Left ventricle myocardium superior (tissue), 1 donor: ENCODE measurements around the gene CCDC74A. TPM values are rescaled to one million over a fixed set of nuclear protein-coding genes. Genes with fewer than 3 reads are reported as not detected.
"Not testable (repeated sequence)": the region's sequence is repeated elsewhere in the genome, so short reads cannot be mapped to it uniquely, and the experiment has no call there.

ENCODE experiments used
- ATAC-seq: fragments of 200-7000 bp; cut with Tn5 transposase; one replicate; pipeline ENCODE4 v1.9.1; 2020; ENCODE audit warnings: mild to moderate bottlenecking, moderate library complexity
- DNase-seq: peaks from one replicate; pipeline ENCODE4 v3.0.0-alpha.2; 2020
- intact Hi-C: fragments of 100-400 bp; cut with micrococcal nuclease; formaldehyde crosslinking; loops from one replicate; pipeline ENCODE4 v1.11.0; 2022
- long read RNA-seq: library from polyadenylated mRNA; unstranded; transcript quantifications from one replicate; pipeline ENCODE4 v2.0.0, GENCODE V29; 2021
- total RNA-seq: library from RNA; stranded (reverse); fragmentation: NEBNext Ultra II Directional; extraction: Animal tissue kit (Norgen Biotek cat#: 25700); gene quantifications from one replicate; pipeline ENCODE4 v1.2.1, GENCODE V29; 2021
- donor health status: DM: no; HTN: yes; CAD: no; lungs with severe emphysema.

Gene CCDC74A
- 1.0 TPM for total RNA-seq
- long read RNA-seq, partial matches to known transcripts, result 0 of 2 reads
- long read RNA-seq, other reads (novel, unspliced or antisense), result 1 of 2 reads

- intact Hi-C loops, result not testable (repeated sequence)
Measured at GRCh38 chr2:131527131-131528001, at the start of gene CCDC74A. Gene CCDC74A (plus strand): TSS chr2:131527888. CDS start chr2:131527971, 83 bp downstream.

GRCh38 chr2:131478074-131478849, 49.4 kb upstream of the CCDC74A start:
- ATAC-seq (peak; percentile 89), DNase-seq (peak; percentile 77)
- intact Hi-C loops, result not testable (repeated sequence)

More at GRCh38 chr2:131527131-131528001, at the start of gene CCDC74A:
- ATAC-seq (peak; percentile 90), DNase-seq (peak; percentile 87)

- ATAC-seq, result peak; percentile 80
- DNase-seq, result peak; percentile 54
Measured at GRCh38 chr2:131478850-131479461, 48.7 kb upstream of the CCDC74A start.

GRCh38 chr2:131480351-131480750, 47.3 kb upstream of the CCDC74A start:
- ATAC-seq, DNase-seq, intact Hi-C loops: not testable (repeated sequence)

More at GRCh38 chr2:131478850-131479461, 48.7 kb upstream of the CCDC74A start:
- intact Hi-C loops, result not testable (repeated sequence)

- intact Hi-C loops, ATAC-seq, DNase-seq: not testable (repeated sequence)
Measured at GRCh38 chr2:131482506-131483155, 45.1 kb upstream of the CCDC74A start.

GRCh38 chr2:131483981-131484820, 43.5 kb upstream of the CCDC74A start:
- ATAC-seq, DNase-seq, intact Hi-C loops: not testable (repeated sequence)

GRCh38 chr2:131484906-131485460, 42.7 kb upstream of the CCDC74A start:
- intact Hi-C loops, ATAC-seq, DNase-seq: not testable (repeated sequence)

GRCh38 chr2:131486201-131486902, 41.3 kb upstream of the CCDC74A start:
- intact Hi-C loops, ATAC-seq, DNase-seq: not testable (repeated sequence)

GRCh38 chr2:131488306-131489205, 39.1 kb upstream of the CCDC74A start:
- ATAC-seq (peak; percentile 36), DNase-seq (peak; percentile 84)
- intact Hi-C loops, result no loop called here

- DNase-seq, intact Hi-C loops, ATAC-seq: not testable (repeated sequence)
Measured at GRCh38 chr2:131490616-131491468, 36.8 kb upstream of the CCDC74A start.

GRCh38 chr2:131491469-131491836, 36.2 kb upstream of the CCDC74A start:
- DNase-seq, intact Hi-C loops: not testable (repeated sequence)
- peak; percentile 10 for ATAC-seq

GRCh38 chr2:131492015-131492417, 35.7 kb upstream of the CCDC74A start, which contains the start of gene MZT2A:
Gene MZT2A (minus strand): TSS chr2:131492397. CDS start chr2:131492376, 21 bp downstream.
- DNase-seq, intact Hi-C loops: not testable (repeated sequence)
- peak; percentile 0 for ATAC-seq

- ATAC-seq (peak; percentile 86), DNase-seq (peak; percentile 96)
- intact Hi-C loops, result no loop called here
Measured at GRCh38 chr2:131492418-131493198, 35.1 kb upstream of the CCDC74A start.
